Stimulated activated naive CD8-positive, alpha-beta T cell treated with anti-CD3 and anti-CD28 coated beads, Interleukin-15, Interleukin-2, amounts not matched to agents 100 ng/mL and 50 ng/mL, for 24 hours (primary cell): ENCODE measurements around the gene LCN1.

ENCODE experiments used
- H3K27ac Mint-ChIP-seq: one replicate; pipeline ENCODE4 v1.8.0; 2021; ENCODE audit warnings: mild to moderate bottlenecking, mixed read lengths
- H3K27me3 Mint-ChIP-seq: one replicate; pipeline ENCODE4 v1.8.0; 2021; ENCODE audit warnings: mixed read lengths
- H3K36me3 Mint-ChIP-seq: one replicate; pipeline ENCODE4 v1.8.0; 2021; ENCODE audit warnings: low read depth, mixed read lengths
- H3K4me1 Mint-ChIP-seq: one replicate; pipeline ENCODE4 v1.8.0; 2021; ENCODE audit warnings: low read depth, mixed read lengths
- H3K4me3 Mint-ChIP-seq: one replicate; pipeline ENCODE4 v1.8.0; 2021; ENCODE audit warnings: mild to moderate bottlenecking, mixed read lengths
- H3K9me3 Mint-ChIP-seq: one replicate; pipeline ENCODE4 v1.8.0; 2021; ENCODE audit warnings: mixed read lengths

LCN1 gene

DNA sequence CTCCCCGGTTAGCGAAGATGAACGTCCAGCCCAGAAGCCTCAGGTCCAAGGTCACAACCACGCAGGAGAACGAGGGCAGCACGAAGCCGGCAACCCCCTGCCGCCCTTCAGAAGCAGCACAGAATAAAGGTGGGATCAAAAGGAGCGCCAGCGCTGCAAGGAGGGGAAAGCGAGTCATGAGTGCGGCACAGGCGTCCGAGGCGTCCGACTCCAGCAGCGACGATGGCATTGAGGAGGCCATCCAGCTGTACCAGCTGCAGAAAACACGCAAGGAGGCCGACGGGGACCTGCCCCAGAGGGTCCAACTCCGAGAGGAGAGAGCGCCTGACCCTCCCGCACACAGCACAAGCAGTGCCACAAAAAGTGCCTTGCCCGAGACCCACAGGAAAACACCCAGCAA lies 35.9 kb upstream of the LCN1 start:
- H3K27ac Mint-ChIP-seq = no peak overlapping the region
- H3K27me3 Mint-ChIP-seq = peaks cover 25% of the 10 kb centered on the region
- no peak overlapping the region for H3K4me3 Mint-ChIP-seq
- no peaks in the 10 kb centered on the region for H3K9me3 Mint-ChIP-seq
- H3K36me3 Mint-ChIP-seq = no peaks in the 10 kb centered on the region
- H3K4me1 Mint-ChIP-seq = no peaks in the 10 kb centered on the region

- Mint-ChIP-seq H3K4me1 (no peaks in the 10 kb centered on the region), H3K27ac (no peak overlapping the region), H3K27me3 (peaks cover 25% of the 10 kb centered on the region), H3K36me3 (no peaks in the 10 kb centered on the region), H3K4me3 (no peak overlapping the region), H3K9me3 (no peaks in the 10 kb centered on the region)
Observed at GRCh38 chr9:135485832-135486231, 35.4 kb upstream of the LCN1 start.

DNA sequence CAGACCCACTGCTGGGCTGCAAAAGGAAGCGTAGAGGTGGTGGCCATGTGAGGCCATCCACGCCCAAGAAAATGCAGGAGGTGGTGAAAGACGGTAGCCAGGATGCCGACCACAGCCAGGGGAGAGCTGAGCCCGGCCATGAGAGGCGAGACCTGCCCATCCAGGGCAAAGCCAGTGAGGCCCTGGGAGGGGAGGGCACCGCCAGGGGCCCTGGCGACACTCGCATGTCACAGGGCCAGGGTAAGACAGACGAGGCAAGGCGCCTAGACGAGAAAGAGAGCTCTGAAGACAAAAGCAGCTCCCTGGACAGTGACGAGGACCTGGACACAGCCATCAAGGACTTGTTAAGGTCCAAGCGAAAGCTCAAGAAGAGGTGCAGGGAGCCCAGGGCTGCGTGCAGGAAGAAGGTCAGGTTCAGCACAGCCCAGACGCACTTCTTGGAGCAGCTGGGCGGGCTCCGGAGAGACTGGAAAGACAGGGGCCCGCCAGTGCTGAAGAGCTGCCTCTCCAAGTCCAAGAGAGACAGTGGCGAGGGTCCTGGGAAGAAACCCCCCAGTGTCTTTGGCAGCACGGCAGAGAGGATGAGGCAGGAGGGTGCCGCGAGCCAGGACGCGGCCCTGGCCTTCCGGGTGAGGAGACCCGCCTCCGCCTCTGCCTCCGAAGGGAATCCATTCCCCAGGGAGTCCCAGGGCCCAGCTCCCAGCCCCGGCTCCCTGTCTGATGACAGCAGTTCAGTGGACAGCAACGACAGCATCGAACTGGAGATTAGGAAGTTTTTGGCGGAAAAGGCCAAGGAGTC lies 34.8 kb upstream of the LCN1 start:
- Mint-ChIP-seq H3K27ac (no peak overlapping the region), H3K9me3 (no peaks in the 10 kb centered on the region), H3K27me3 (peaks cover 23% of the 10 kb centered on the region), H3K4me3 (no peak overlapping the region), H3K36me3 (no peaks in the 10 kb centered on the region), H3K4me1 (no peaks in the 10 kb centered on the region)

DNA sequence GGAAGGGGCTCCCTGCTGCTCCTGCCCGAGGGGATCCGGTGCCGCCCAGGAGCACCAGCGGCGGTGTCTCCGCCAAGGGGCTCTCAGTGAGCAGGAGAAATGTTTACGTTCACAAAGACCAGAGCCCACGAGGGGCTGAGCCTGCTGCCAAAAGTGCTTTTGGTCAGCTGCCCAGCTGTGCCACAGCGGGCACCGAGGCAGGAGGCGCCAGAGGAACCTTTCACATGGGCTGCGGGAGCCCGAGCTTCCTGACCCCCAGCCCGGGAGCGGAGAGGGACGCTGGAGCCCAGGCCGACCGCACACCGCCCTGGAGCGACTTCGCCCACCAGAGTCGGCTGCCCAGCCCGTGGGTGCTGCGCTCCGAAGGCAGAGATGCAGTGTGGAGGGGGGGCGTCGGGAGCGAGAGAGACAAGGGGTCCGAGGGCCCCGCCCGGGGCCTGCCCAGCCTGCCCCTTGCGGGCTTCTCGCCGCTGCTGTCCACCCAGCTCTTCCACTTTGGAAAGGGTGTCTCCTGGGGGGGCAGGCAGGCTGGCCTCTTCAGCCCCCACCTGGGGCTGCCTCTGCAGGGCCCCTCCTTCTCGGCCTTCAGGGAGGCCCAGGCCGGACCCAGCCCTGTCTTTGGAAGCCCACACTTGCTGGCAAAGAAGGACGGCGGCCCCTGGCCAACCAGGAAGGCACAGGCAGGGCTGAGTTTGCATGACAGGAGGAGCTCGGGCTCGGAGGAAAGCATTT lies 33.8 kb upstream of the LCN1 start:
- no peak overlapping the region for H3K4me3 Mint-ChIP-seq

GRCh38 chr9:135488013-135488330 lies 33.3 kb upstream of the LCN1 start:
- Mint-ChIP-seq H3K27ac (no peak overlapping the region), H3K27me3 (peaks cover 12% of the 10 kb centered on the region), H3K9me3 (no peaks in the 10 kb centered on the region), H3K4me3 (no peak overlapping the region), H3K4me1 (no peaks in the 10 kb centered on the region), H3K36me3 (no peaks in the 10 kb centered on the region)

More for the DNA sequence above, 33.8 kb upstream of the LCN1 start:
- Mint-ChIP-seq H3K4me1 (no peaks in the 10 kb centered on the region), H3K36me3 (no peaks in the 10 kb centered on the region), H3K27me3 (peaks cover 15% of the 10 kb centered on the region), H3K9me3 (no peaks in the 10 kb centered on the region), H3K27ac (no peak overlapping the region)

GRCh38 chr9:135488527-135488926 lies 32.7 kb upstream of the LCN1 start:
- H3K4me3 Mint-ChIP-seq = no peak overlapping the region
- H3K9me3 Mint-ChIP-seq = no peaks in the 10 kb centered on the region
- H3K27me3 Mint-ChIP-seq = peaks cover 6% of the 10 kb centered on the region
- H3K27ac Mint-ChIP-seq = no peak overlapping the region
- no peaks in the 10 kb centered on the region for H3K4me1 Mint-ChIP-seq
- no peaks in the 10 kb centered on the region for H3K36me3 Mint-ChIP-seq

DNA sequence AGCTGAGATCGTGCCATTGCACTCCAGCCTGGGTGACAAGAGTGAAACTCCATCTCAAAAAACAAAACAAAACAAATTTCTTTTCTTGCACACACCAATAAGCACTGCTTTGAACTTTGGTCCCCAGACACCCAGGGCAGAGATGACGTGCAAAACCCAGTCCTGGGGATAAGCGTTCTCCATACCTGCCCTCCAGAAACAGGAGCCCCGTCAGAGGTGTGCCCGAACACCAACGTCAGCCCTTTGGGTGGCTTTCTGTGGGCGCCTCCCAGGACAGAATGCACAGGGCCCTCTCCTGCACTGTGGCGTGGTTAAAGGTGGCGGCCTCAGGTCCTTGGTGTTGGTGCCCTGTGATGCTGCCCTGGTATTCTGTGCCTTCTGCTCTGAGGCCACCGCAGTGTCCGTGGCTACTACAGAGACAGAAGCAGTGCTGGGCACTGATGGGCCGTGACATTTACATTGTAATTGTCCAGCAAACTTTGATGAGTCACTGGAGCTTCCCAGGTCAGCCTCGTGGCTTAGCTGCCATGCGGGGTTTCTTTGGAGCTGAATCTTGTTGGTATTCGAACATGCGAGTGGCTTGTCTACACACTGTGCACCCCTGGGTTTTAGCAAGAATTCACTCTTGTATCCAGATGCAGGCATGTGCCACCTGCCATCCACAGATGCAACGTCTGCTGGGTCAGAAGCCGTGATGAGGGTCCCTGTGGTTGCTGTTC lies 31.9 kb upstream of the LCN1 start:
- no peaks in the 10 kb centered on the region for H3K4me1 Mint-ChIP-seq
- H3K27ac Mint-ChIP-seq = no peak overlapping the region
- H3K9me3 Mint-ChIP-seq = no peaks in the 10 kb centered on the region
- H3K4me3 Mint-ChIP-seq = no peak overlapping the region
- no peaks in the 10 kb centered on the region for H3K36me3 Mint-ChIP-seq
- peaks cover 4% of the 10 kb centered on the region for H3K27me3 Mint-ChIP-seq

- Mint-ChIP-seq H3K4me3 (no peak overlapping the region), H3K36me3 (no peaks in the 10 kb centered on the region), H3K9me3 (no peaks in the 10 kb centered on the region), H3K27me3 (peaks cover 1% of the 10 kb centered on the region), H3K4me1 (no peaks in the 10 kb centered on the region), H3K27ac (no peak overlapping the region)
Observed at GRCh38 chr9:135490166-135490870, 30.9 kb upstream of the LCN1 start.

GRCh38 chr9:135490980-135491464 lies 30.2 kb upstream of the LCN1 start:
- Mint-ChIP-seq H3K4me3 (no peak overlapping the region), H3K9me3 (no peaks in the 10 kb centered on the region), H3K27ac (no peak overlapping the region), H3K4me1 (no peaks in the 10 kb centered on the region), H3K36me3 (no peaks in the 10 kb centered on the region), H3K27me3 (no peaks in the 10 kb centered on the region)

DNA sequence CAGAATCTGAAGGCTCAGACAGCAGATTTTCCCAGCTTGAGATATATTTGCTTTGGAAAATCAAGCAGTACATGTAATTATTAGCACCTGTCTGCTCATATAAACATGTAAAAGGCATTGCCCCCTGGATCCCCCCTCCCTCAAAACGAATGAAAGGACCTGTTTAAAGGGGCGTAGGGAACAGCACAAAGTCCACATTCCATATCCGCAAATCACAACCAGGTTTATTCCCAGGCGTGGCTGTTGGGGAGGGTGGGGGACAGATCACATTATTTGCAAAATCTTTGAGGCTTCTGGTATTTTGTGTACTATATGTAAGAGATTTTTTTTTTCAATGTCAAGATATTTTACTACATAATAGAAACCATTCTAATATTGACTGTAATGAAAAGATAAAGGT lies 29.5 kb upstream of the LCN1 start:
- no peaks in the 10 kb centered on the region for H3K27me3 Mint-ChIP-seq
- H3K4me3 Mint-ChIP-seq = no peak overlapping the region
- H3K4me1 Mint-ChIP-seq = no peaks in the 10 kb centered on the region
- no peaks in the 10 kb centered on the region for H3K9me3 Mint-ChIP-seq
- H3K27ac Mint-ChIP-seq = no peak overlapping the region
- H3K36me3 Mint-ChIP-seq = no peaks in the 10 kb centered on the region

- Mint-ChIP-seq H3K4me3 (no peak overlapping the region), H3K27ac (no peak overlapping the region), H3K4me1 (no peaks in the 10 kb centered on the region), H3K36me3 (no peaks in the 10 kb centered on the region), H3K27me3 (no peaks in the 10 kb centered on the region), H3K9me3 (no peaks in the 10 kb centered on the region)
Observed at GRCh38 chr9:135492886-135493669, 28.2 kb upstream of the LCN1 start.

- Mint-ChIP-seq H3K27ac (no peak overlapping the region), H3K9me3 (no peaks in the 10 kb centered on the region)
Observed at GRCh38 chr9:135494791-135495559, 26.3 kb upstream of the LCN1 start.

GRCh38 chr9:135498381-135499126 lies 22.7 kb upstream of the LCN1 start:
- no peak overlapping the region for H3K27ac Mint-ChIP-seq
- peaks cover 10% of the 10 kb centered on the region for H3K36me3 Mint-ChIP-seq
- H3K4me1 Mint-ChIP-seq = peaks cover 18% of the 10 kb centered on the region
- H3K9me3 Mint-ChIP-seq = no peaks in the 10 kb centered on the region
- no peaks in the 10 kb centered on the region for H3K27me3 Mint-ChIP-seq
- H3K4me3 Mint-ChIP-seq = peak overlapping the region; percentile 66

More at GRCh38 chr9:135494791-135495559, 26.3 kb upstream of the LCN1 start:
- no peak overlapping the region for H3K4me3 Mint-ChIP-seq
- H3K27me3 Mint-ChIP-seq = no peaks in the 10 kb centered on the region
- H3K4me1 Mint-ChIP-seq = peaks cover 4% of the 10 kb centered on the region
- no peaks in the 10 kb centered on the region for H3K36me3 Mint-ChIP-seq
